ENCODE measurements around the gene WDR37.
"Not testable (repeated sequence)": the region's sequence is repeated elsewhere in the genome, so short reads cannot be mapped to it uniquely, and the experiment has no call there.

WDR37 gene

GRCh38 chr10:1035201-1035600, 21.0 kb upstream of the WDR37 start:
- no peak overlapping the region for H3K27ac ChIP-seq
- DNase-seq = no peak
- no peak for TF ChIP-seq CTCF (IDR thresholded peaks at IDR 0.05; ENCODE audit: low read depth, low read length)
- H3K9me3 ChIP-seq (ENCODE audit: severe bottlenecking) = no peaks in the 10 kb centered on the region
- H3K36me3 ChIP-seq = peaks cover 1% of the 10 kb centered on the region; the same call in 1 of the 2 replicates
- H3K27me3 ChIP-seq (ENCODE audit: insufficient read depth, low read depth, severe bottlenecking) = no peaks in the 10 kb centered on the region
- H3K4me3 ChIP-seq (ENCODE audit: low read depth, low read length) = no peak overlapping the region

GRCh38 chr10:1036341-1036791, 19.8 kb upstream of the WDR37 start:
- H3K27ac ChIP-seq = no peak overlapping the region
- no peaks in the 10 kb centered on the region for H3K9me3 ChIP-seq (ENCODE audit: severe bottlenecking)
- no peak for TF ChIP-seq CTCF (IDR thresholded peaks at IDR 0.05; ENCODE audit: low read depth, low read length)
- H3K36me3 ChIP-seq = peaks cover 6% of the 10 kb centered on the region; the same call in 1 of the 2 replicates
- DNase-seq = no peak
- no peaks in the 10 kb centered on the region for H3K27me3 ChIP-seq (ENCODE audit: insufficient read depth, low read depth, severe bottlenecking)
- H3K4me3 ChIP-seq (ENCODE audit: low read depth, low read length) = no peak overlapping the region

- DNase-seq = no peak
- Histone ChIP-seq H3K9me3 (ENCODE audit: severe bottlenecking) (no peaks in the 10 kb centered on the region), H3K27ac (no peak overlapping the region), H3K4me3 (ENCODE audit: low read depth, low read length) (no peak overlapping the region), H3K36me3 (peaks cover 6% of the 10 kb centered on the region; the same call in 1 of the 2 replicates), H3K27me3 (ENCODE audit: insufficient read depth, low read depth, severe bottlenecking) (no peaks in the 10 kb centered on the region)
- TF ChIP-seq CTCF (IDR thresholded peaks at IDR 0.05; ENCODE audit: low read depth, low read length) = no peak
Observed at GRCh38 chr10:1037098-1037497, 19.1 kb upstream of the WDR37 start.

- peaks cover 18% of the 10 kb centered on the region for H3K36me3 ChIP-seq
Observed at GRCh38 chr10:1038769-1039168, 17.4 kb upstream of the WDR37 start.

GRCh38 chr10:1040133-1040532, 16.1 kb upstream of the WDR37 start:
- H3K36me3 ChIP-seq = peaks cover 22% of the 10 kb centered on the region
- H3K4me3 ChIP-seq (ENCODE audit: low read depth, low read length) = no peak overlapping the region
- DNase-seq = no peak
- H3K9me3 ChIP-seq (ENCODE audit: severe bottlenecking) = no peaks in the 10 kb centered on the region
- no peaks in the 10 kb centered on the region for H3K27me3 ChIP-seq (ENCODE audit: insufficient read depth, low read depth, severe bottlenecking)
- H3K27ac ChIP-seq = no peak overlapping the region
- TF ChIP-seq CTCF (IDR thresholded peaks at IDR 0.05; ENCODE audit: low read depth, low read length) = no peak

More at GRCh38 chr10:1038769-1039168, 17.4 kb upstream of the WDR37 start:
- not testable (repeated sequence) for H3K27ac ChIP-seq; H3K27me3 ChIP-seq (ENCODE audit: insufficient read depth, low read depth, severe bottlenecking); H3K9me3 ChIP-seq (ENCODE audit: severe bottlenecking); H3K4me3 ChIP-seq (ENCODE audit: low read depth, low read length); DNase-seq

GRCh38 chr10:1041514-1041913, 14.7 kb upstream of the WDR37 start:
- DNase-seq = no peak

More at GRCh38 chr10:1041514-1041913, 14.7 kb upstream of the WDR37 start:
- H3K9me3 ChIP-seq (ENCODE audit: severe bottlenecking) = no peaks in the 10 kb centered on the region
- TF ChIP-seq CTCF (IDR thresholded peaks at IDR 0.05; ENCODE audit: low read depth, low read length) = no peak
- peaks cover 29% of the 10 kb centered on the region for H3K36me3 ChIP-seq
- H3K27ac ChIP-seq = no peak overlapping the region
- no peak overlapping the region for H3K4me3 ChIP-seq (ENCODE audit: low read depth, low read length)
- no peaks in the 10 kb centered on the region for H3K27me3 ChIP-seq (ENCODE audit: insufficient read depth, low read depth, severe bottlenecking)

All from WERI-Rb-1 (cell line).